ENCODE data around the gene ACADVL. TPM values are rescaled to one million over a fixed set of nuclear protein-coding genes. Genes with fewer than 3 reads are reported as not detected.
A peak's percentile ranks its signal among the peaks of the same experiment; 100 is the strongest.

The ACADVL gene
- total RNA-seq, 4 donors from 2014 or later = 453 to 742 (median 464) TPM

DNA sequence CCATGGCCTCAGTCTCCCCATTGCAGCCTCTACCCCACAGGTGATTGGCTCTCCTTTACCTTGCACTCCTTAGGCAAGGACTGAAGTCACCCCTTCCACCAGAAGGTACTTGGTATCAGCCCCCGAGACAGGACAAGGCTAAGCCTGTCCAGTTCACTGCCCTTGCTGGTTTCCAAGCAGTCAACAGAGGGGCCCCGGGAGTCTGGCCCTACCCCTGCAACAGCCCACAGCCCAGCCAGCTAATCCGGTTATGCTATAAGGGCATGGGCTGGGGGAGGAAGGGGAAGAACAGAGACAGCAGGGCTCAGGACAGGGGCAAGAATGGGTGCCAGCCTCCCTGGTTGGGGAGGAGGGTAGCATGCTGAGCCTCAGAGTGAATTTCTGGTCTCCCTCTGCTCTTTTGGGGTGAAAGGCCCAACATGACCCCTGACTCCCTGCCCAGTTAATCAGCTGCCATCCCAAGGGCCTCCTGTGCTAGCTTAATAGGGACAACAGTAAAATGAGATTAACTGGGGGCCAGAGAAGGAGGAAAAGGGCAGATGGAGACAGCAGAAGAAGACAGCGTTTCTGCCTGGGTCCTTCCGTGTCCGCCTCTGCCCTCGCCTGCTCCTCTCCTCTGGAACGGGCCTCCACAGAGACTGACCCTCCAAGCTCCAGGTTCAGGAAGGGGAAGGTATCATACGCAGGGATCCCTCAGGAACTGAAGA, 10.8 kb upstream of the ACADVL start:
- Histone ChIP-seq H3K4me1 (peaks cover 3 to 38% (median 10%) of the 10 kb centered on the region in 3 donors), H3K9me3 (no peaks in the 10 kb centered on the region), H3K36me3 (no peaks in the 10 kb centered on the region), H3K27me3 (no peaks in the 10 kb centered on the region), H3K27ac (no peak overlapping the region), H3K4me3 (no peak overlapping the region)
- no peak for TF ChIP-seq POLR2A (IDR thresholded peaks at IDR 0.05)
- TF ChIP-seq, protein P1, sequence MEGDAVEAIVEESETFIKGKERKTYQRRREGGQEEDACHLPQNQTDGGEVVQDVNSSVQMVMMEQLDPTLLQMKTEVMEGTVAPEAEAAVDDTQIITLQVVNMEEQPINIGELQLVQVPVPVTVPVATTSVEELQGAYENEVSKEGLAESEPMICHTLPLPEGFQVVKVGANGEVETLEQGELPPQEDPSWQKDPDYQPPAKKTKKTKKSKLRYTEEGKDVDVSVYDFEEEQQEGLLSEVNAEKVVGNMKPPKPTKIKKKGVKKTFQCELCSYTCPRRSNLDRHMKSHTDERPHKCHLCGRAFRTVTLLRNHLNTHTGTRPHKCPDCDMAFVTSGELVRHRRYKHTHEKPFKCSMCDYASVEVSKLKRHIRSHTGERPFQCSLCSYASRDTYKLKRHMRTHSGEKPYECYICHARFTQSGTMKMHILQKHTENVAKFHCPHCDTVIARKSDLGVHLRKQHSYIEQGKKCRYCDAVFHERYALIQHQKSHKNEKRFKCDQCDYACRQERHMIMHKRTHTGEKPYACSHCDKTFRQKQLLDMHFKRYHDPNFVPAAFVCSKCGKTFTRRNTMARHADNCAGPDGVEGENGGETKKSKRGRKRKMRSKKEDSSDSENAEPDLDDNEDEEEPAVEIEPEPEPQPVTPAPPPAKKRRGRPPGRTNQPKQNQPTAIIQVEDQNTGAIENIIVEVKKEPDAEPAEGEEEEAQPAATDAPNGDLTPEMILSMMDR (IDR thresholded peaks at IDR 0.05) = no peak
- WGBS, 2 donors = 83 to 92% methylated on average over 8 of the region's 9 CpGs
- intact Hi-C loops (cut with DNase I) = no loop called here
- DNase-seq = no peak

DNA sequence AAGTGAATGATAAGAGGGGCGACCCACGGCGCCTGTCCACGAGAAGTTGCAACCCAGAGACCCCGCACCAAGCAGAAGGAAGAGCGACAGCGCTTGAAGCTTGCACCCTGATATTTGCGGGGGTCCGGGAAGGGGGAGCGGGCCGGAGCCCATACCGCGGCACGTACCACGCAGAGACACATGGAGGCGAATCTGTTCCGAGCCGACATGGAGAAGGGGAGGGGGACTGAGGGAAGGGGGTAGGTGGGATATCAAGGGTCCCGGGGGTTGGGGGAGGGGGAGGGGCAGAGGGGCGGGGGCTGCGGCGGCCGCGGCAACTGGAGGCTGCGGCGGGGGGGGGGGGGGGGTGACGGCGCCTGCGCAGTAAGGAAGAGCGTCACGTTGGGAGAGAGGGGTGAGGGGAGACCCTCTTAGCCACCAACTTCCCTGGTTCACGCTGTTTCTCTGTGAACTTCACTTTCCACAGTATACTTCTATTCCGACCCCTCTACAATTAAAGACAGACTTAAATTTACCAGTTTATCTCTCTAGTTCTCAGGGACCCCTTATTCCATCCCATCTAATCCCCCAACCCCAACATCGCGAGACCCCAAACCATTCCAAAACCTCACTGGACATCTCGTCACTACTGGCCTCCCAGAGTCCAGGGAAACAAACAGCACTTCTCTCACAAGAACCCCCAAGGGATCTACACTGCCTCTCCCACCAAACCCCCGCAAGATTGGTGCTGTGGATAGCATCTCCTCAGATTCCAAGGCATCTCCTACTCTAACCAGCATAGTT, 8.1 kb upstream of the ACADVL start:
- H3K4me3 ChIP-seq = no peak overlapping the region
- H3K27me3 ChIP-seq = no peaks in the 10 kb centered on the region
- no peak for DNase-seq
- no peak for TF ChIP-seq POLR2A (IDR thresholded peaks at IDR 0.05)
- TF ChIP-seq, protein P1 (IDR thresholded peaks at IDR 0.05) = no peak
- H3K36me3 ChIP-seq = no peaks in the 10 kb centered on the region
- intact Hi-C loops (cut with DNase I) = no loop called here
- no peaks in the 10 kb centered on the region for H3K9me3 ChIP-seq
- 44 to 59% methylated on average over 12 to 34 of the region's 37 CpGs for WGBS, 2 donors
- H3K27ac ChIP-seq = no peak overlapping the region
- H3K4me1 ChIP-seq = peaks cover 17 to 47% (median 23%) of the 10 kb centered on the region in 3 donors

DNA sequence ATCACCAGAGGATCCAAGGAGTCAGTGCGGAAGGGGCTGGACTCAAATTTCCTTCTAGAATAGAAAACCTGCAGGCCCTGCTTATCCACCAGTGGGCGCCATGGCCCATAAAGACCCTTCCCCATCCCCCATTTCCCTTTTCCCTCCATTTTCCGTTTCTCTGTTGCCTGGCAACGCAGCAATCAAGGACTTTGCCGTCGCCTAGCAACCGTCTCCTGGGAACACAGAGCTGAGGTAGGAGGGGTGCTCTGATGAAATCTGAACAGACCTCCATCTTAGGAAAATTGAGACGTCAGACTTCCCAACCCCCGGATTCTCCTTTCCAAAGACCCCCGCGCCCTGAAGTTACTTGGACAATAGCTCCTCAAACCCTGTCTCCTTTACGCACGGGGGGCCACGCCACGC, 5.8 kb upstream of the ACADVL start:
- 8 to 14% methylated on average over 5 to 13 of the region's 15 CpGs for WGBS, 2 donors
- H3K4me1 ChIP-seq = peaks cover 33 to 69% (median 38%) of the 10 kb centered on the region in 3 donors

DNA sequence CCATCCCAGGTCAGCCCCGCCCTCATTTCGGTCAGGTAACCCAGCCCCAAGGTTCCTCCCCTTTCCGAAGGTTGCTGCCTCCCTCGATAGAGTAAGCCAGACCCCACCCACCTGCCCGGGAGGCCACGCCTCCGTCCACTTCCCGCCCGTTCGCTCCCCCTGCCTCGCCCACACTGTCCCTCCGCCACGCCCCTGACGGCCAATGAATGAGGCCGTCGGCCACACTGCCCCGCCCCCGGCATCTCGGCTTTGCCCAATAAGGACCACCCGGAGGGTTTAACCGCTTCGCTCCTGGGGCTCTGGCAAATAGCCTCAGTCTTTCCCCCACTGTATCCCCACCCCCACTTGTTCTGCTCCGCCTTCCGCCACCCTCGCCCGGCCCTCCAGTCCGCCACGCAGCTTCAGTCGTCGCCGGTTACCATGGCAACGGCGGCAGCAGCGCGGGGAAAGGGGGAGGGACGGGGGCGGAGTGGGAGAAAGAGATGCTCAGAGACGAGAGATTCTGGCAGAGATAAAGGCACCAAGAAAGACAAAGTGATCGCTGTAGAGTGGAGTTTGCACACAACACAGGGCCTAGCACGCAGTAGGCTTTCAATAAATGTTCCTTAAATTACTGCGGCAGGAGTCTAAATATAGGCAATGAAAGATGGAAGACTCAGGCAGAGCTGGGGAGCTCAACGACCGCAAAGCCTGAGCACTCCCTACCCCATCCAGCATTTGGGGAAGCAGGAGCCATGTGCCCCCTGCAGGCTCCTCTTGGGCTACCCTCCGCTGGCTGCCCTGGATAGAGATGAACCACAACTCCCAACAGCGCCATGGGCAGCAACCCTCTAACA, 5.2 kb upstream of the ACADVL start:
- H3K4me1 ChIP-seq = peaks cover 40 to 75% (median 45%) of the 10 kb centered on the region in 3 donors
- peak overlapping the region; percentile 25 to 73 (median 50) for H3K4me3 ChIP-seq
- no peaks in the 10 kb centered on the region for H3K9me3 ChIP-seq
- TF ChIP-seq, protein P1 (IDR thresholded peaks at IDR 0.05) = peak in 5 of 6 experiments; percentile 29 to 55 (median 42)
- no peak for TF ChIP-seq POLR2A (IDR thresholded peaks at IDR 0.05)
- H3K36me3 ChIP-seq = no peaks in the 10 kb centered on the region
- no peaks in the 10 kb centered on the region for H3K27me3 ChIP-seq
- intact Hi-C loops (cut with DNase I) = no loop called here
- peak overlapping the region; percentile 72 to 100 (median 98) for H3K27ac ChIP-seq
- WGBS, 2 donors = 0% methylated on average over 15 to 23 of the region's 45 CpGs
- DNase-seq = peak; percentile 92

More for the DNA sequence above, 5.8 kb upstream of the ACADVL start:
- intact Hi-C loops (cut with DNase I) = no loop called here
- H3K36me3 ChIP-seq = no peaks in the 10 kb centered on the region
- no peak for TF ChIP-seq POLR2A (IDR thresholded peaks at IDR 0.05)
- TF ChIP-seq, protein P1 (IDR thresholded peaks at IDR 0.05) = peak in 1 of 6 experiments; percentile 27
- peak overlapping the region; percentile 25 to 73 (median 50) for H3K4me3 ChIP-seq
- H3K9me3 ChIP-seq = no peaks in the 10 kb centered on the region
- no peaks in the 10 kb centered on the region for H3K27me3 ChIP-seq
- H3K27ac ChIP-seq = peak overlapping the region; percentile 72 to 100 (median 98)
- DNase-seq = no peak

Measured in esophagus squamous epithelium (tissue), 5 donors.